HepG2 (cell line): ENCODE data around the gene RETN. TPM values are rescaled to one million over a fixed set of nuclear protein-coding genes. Genes with fewer than 3 reads are reported as not detected.

ENCODE experiments used
- HNF4G ChIP-seq, 2 experiments: sonication (generic) in 1 of 2; formaldehyde crosslinking in 1 of 2; IDR thresholded peaks; 2 replicates each; pipeline versions ENCODE4 v1.4.0 to v1.6.1; 2011 to 2020; ENCODE audit warnings: borderline replicate concordance in 2 of 2, low read depth in 2 of 2, mild to moderate bottlenecking in 2 of 2, low read length in 1 of 2, missing genetic modification reagents in 1 of 2, moderate library complexity in 1 of 2
- ISL2 ChIP-seq: sonication (generic); formaldehyde crosslinking; IDR thresholded peaks from 2 replicates; pipeline ENCODE4 v1.5.0; 2020; ENCODE audit warnings: missing genetic modification reagents
- TCF12 ChIP-seq, 2 experiments: fragments of 450-650 bp in 1 of 2; sonication (generic) in 1 of 2; formaldehyde crosslinking in 1 of 2; IDR thresholded peaks; 2 replicates each; pipeline versions ENCODE4 v1.6.1 to v1.8.0; 2017 to 2022; ENCODE audit warnings: antibody characterized with exemption in 1 of 2, mild to moderate bottlenecking in 1 of 2, missing genetic modification reagents in 1 of 2, moderate library complexity in 1 of 2
- TEAD2 ChIP-seq: sonication (generic); formaldehyde crosslinking; IDR thresholded peaks from 2 replicates; pipeline ENCODE4 v1.9.0; 2021; ENCODE audit warnings: missing genetic modification reagents
- XRCC5 ChIP-seq: fragments of 200-400 bp; formaldehyde crosslinking; optimal IDR thresholded peaks from 2 replicates; pipeline ENCODE3; 2017; ENCODE audit warnings: mild to moderate bottlenecking, low read length
- polyA plus RNA-seq, 8 experiments: library from polyadenylated mRNA; depleted of rRNA in 3 of 8; stranded (reverse) in 7 of 8; unstranded in 1 of 8; fragments of >200 nt; fragmentation: Illumina TruSeq in 4 of 8; extraction: Trizol in 4 of 8; gene quantifications; 2 replicates each; pipeline versions ENCODE4 v1.2.1 to v1.2.3, GENCODE V29; 2011 to 2016; ENCODE audit warnings: low read depth in 4 of 8, missing spikeins in 1 of 8, mixed read lengths in 1 of 8; ENCODE audit not compliant: insufficient read depth in 1 of 8
- total RNA-seq, 5 experiments: library from RNA; depleted of rRNA; stranded (reverse); fragments of >200 nt; fragmentation: Illumina TruSeq; extraction: Trizol; gene quantifications; 2 replicates each; pipeline ENCODE4 v1.2.3, GENCODE V29; 2016; ENCODE audit warnings: low read depth in 1 of 5
- TF ChIP-seq, protein P1 (sequence below): sonication (generic); formaldehyde crosslinking; IDR thresholded peaks from 2 replicates; pipeline ENCODE4 v1.4.0; 2020; ENCODE audit warnings: missing genetic modification reagents
- TF ChIP-seq, protein P2 (sequence below): sonication (generic); formaldehyde crosslinking; IDR thresholded peaks from 2 replicates; pipeline ENCODE4 v1.8.1; 2023; ENCODE audit warnings: missing genetic modification reagents, inconsistent platforms, borderline replicate concordance

The RETN gene
- total and polyA plus RNA-seq, 2 of the 13 experiments (the other 11 are each of a cell fraction or from before 2014, with no cell fraction given): not detected

DNA sequence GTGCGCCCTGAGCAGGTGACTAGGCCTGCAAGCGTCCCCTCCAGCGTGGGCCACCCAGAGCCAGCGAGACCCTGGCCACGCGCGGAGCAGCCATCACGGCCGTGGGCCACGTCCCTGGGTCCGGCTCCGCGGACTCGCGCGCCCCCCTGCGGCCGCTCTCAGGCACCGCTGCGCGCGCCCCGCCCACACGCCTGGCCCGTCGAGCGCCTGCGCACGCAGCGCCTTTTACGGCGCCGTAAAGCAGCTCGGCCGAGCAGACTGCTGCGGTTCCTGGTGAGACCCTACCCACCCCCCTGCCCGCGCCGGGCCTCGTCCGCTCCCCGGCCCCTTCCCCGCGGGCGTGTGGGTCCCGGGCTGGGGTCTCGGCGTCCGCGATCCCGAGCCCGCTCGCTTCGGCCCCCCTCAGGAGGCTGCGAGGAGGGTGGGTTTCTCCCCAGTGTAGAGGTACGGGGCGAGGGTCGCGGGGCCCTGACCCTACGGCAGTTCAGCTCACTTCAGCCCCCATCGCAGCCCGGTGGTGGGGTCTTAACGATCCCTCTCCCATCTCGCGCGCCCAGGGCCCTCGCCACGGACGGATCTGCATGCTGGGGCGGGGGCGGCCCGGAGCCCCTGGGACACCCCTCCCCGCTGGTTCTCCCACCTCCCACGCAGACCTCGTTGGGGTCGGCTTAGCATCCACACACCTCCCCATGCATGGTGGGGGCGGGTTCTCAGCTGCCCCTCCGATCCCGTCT lies 11.9 kb downstream of the RETN start, which contains the start of gene TRAPPC5 (continued):
- TF ChIP-seq, protein P1, sequence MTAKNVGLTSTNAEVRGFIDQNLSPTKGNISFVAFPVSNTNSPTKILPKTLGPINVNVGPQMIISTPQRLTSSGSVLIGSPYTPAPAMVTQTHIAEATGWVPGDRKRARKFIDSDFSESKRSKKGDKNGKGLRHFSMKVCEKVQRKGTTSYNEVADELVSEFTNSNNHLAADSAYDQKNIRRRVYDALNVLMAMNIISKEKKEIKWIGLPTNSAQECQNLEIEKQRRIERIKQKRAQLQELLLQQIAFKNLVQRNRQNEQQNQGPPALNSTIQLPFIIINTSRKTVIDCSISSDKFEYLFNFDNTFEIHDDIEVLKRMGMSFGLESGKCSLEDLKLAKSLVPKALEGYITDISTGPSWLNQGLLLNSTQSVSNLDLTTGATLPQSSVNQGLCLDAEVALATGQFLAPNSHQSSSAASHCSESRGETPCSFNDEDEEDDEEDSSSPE (CRISPR knock-in tag): 0 out of 2 replicates have a peak, but pooled peaks have one; percentile 31
- TF ChIP-seq HNF4G (IDR thresholded peaks at IDR 0.05; ENCODE audit: borderline replicate concordance, low read depth, low read length) (no peak), HNF4G (CRISPR knock-in tag; IDR thresholded peaks at IDR 0.05; ENCODE audit: borderline replicate concordance, low read depth) (peak; percentile 61; the same call in 1 of the 2 replicates), ISL2 (CRISPR knock-in tag) (0 out of 2 replicates have a peak, but pooled peaks have one; percentile 44), XRCC5 (peak; percentile 27), TCF12 (IDR thresholded peaks at IDR 0.05) (no peak), TCF12 (CRISPR knock-in tag; IDR thresholded peaks at IDR 0.05) (peak; percentile 59; the same call in 1 of the 2 replicates), TEAD2 (no peak)
- TF ChIP-seq, protein P2, sequence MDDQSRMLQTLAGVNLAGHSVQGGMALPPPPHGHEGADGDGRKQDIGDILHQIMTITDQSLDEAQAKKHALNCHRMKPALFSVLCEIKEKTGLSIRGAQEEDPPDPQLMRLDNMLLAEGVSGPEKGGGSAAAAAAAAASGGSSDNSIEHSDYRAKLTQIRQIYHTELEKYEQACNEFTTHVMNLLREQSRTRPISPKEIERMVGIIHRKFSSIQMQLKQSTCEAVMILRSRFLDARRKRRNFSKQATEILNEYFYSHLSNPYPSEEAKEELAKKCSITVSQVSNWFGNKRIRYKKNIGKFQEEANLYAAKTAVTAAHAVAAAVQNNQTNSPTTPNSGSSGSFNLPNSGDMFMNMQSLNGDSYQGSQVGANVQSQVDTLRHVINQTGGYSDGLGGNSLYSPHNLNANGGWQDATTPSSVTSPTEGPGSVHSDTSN (CRISPR knock-in tag): no peak
